HFFc6 (cell line): ENCODE results near the gene OR10P1. TPM values are rescaled to one million over a fixed set of nuclear protein-coding genes. Genes with fewer than 3 reads are reported as not detected.

Source experiments
- DNase-seq: peaks from one replicate; pipeline ENCODE4 v3.0.0-alpha.2; 2018
- H3K27ac Mint-ChIP-seq: 2 replicates; pipeline ENCODE4 v1.8.0; 2020; ENCODE audit warnings: mild to moderate bottlenecking, mixed read lengths
- H3K27me3 Mint-ChIP-seq: 2 replicates; pipeline ENCODE4 v1.8.0; 2021; ENCODE audit warnings: mild to moderate bottlenecking, moderate library complexity, mixed read lengths; ENCODE audit not compliant: insufficient read depth
- H3K36me3 Mint-ChIP-seq: 2 replicates; pipeline ENCODE4 v1.8.0; 2021; ENCODE audit warnings: low read depth, mixed read lengths
- H3K4me1 Mint-ChIP-seq: 2 replicates; pipeline ENCODE4 v1.8.0; 2020; ENCODE audit warnings: low read depth, mixed read lengths
- H3K4me3 Mint-ChIP-seq: 2 replicates; pipeline ENCODE4 v1.8.0; 2020; ENCODE audit warnings: mild to moderate bottlenecking, moderate library complexity, mixed read lengths
- H3K9me3 Mint-ChIP-seq: 2 replicates; pipeline ENCODE4 v1.8.0; 2020; ENCODE audit warnings: mild to moderate bottlenecking, mixed read lengths
- total RNA-seq, 6 experiments: library from RNA; stranded (reverse); fragmentation: NEBNext Ultra II Directional; extraction: Animal tissue kit (Norgen Biotek cat#: 25700); gene quantifications; 2 replicates in 1 of 6; 3 replicates in 5 of 6; pipeline ENCODE4 v1.2.3, GENCODE V29; 2021
- TF ChIP-seq, protein P1 (sequence below): fragments of 200-600 bp; sonication (generic); IDR thresholded peaks from 2 replicates; pipeline ENCODE4 v1.5.0; 2021; ENCODE audit warnings: antibody characterized with exemption, mild to moderate bottlenecking

OR10P1 gene
- total RNA-seq, 6 experiments from 2014 or later = not detected

- Mint-ChIP-seq H3K27ac (no peak overlapping the region), H3K4me3 (no peak overlapping the region), H3K9me3 (no peaks in the 10 kb centered on the region), H3K36me3 (no peaks in the 10 kb centered on the region), H3K4me1 (no peaks in the 10 kb centered on the region), H3K27me3 (peaks cover 19% of the 10 kb centered on the region)
- no peak for DNase-seq
- TF ChIP-seq, protein P1, sequence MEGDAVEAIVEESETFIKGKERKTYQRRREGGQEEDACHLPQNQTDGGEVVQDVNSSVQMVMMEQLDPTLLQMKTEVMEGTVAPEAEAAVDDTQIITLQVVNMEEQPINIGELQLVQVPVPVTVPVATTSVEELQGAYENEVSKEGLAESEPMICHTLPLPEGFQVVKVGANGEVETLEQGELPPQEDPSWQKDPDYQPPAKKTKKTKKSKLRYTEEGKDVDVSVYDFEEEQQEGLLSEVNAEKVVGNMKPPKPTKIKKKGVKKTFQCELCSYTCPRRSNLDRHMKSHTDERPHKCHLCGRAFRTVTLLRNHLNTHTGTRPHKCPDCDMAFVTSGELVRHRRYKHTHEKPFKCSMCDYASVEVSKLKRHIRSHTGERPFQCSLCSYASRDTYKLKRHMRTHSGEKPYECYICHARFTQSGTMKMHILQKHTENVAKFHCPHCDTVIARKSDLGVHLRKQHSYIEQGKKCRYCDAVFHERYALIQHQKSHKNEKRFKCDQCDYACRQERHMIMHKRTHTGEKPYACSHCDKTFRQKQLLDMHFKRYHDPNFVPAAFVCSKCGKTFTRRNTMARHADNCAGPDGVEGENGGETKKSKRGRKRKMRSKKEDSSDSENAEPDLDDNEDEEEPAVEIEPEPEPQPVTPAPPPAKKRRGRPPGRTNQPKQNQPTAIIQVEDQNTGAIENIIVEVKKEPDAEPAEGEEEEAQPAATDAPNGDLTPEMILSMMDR = no peak
Measured at GRCh38 chr12:55671746-55672145, 35.1 kb downstream of the OR10P1 start.

GRCh38 chr12:55673638-55674037, 36.9 kb downstream of the OR10P1 start:
- DNase-seq = no peak
- no peaks in the 10 kb centered on the region for H3K4me1 Mint-ChIP-seq
- no peaks in the 10 kb centered on the region for H3K9me3 Mint-ChIP-seq
- TF ChIP-seq, protein P1 = no peak
- H3K27ac Mint-ChIP-seq = no peak overlapping the region
- H3K27me3 Mint-ChIP-seq = peaks cover 17% of the 10 kb centered on the region
- no peaks in the 10 kb centered on the region for H3K36me3 Mint-ChIP-seq
- H3K4me3 Mint-ChIP-seq = no peak overlapping the region

DNA sequence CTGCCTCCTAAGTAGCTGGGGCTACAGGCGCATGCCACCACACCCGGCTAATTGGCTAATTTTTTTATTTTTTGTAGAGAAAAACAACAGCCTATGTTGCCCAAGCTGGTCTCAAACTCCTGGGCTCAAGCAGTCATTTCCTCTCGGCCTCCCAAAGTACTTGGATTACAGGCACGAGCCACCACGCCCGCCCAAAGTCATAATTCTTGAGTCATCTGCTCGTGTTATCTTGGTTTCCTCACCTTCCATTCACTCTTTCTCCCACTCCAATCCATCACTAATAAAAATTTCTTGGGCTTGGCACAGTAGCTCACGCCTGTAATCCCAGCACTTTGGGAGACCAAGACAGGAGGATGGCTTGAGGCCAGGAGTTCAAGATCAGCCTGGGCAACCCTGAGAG, 39.0 kb downstream of the OR10P1 start:
- Mint-ChIP-seq H3K27ac (no peak overlapping the region), H3K9me3 (no peaks in the 10 kb centered on the region), H3K27me3 (peaks cover 20% of the 10 kb centered on the region), H3K4me3 (no peak overlapping the region), H3K4me1 (no peaks in the 10 kb centered on the region), H3K36me3 (no peaks in the 10 kb centered on the region)
- no peak for DNase-seq
- TF ChIP-seq, protein P1 = no peak

DNA sequence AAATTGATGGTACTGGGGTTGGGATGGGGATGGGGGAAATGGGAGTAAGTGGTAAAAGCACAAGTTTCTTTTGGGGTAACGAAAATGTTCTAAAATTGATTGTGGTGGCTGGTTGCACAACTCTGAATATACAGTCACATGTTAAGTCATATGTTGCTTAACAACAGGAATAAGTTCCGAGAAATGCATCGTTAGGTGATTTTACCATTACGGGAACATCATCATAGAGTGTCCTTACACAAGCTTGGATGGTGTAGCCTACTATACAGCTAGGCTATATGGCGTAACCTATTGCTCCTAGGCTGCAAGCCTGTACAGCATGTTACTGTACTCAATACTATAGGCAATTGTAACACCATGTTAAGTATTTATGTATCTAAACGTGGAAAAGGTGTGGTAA, 40.0 kb downstream of the OR10P1 start:
- H3K4me1 Mint-ChIP-seq = peaks cover 9% of the 10 kb centered on the region
- H3K9me3 Mint-ChIP-seq = no peaks in the 10 kb centered on the region
- no peak for DNase-seq
- no peak overlapping the region for H3K4me3 Mint-ChIP-seq
- H3K36me3 Mint-ChIP-seq = no peaks in the 10 kb centered on the region
- peaks cover 20% of the 10 kb centered on the region for H3K27me3 Mint-ChIP-seq
- TF ChIP-seq, protein P1 = no peak
- no peak overlapping the region for H3K27ac Mint-ChIP-seq

DNA sequence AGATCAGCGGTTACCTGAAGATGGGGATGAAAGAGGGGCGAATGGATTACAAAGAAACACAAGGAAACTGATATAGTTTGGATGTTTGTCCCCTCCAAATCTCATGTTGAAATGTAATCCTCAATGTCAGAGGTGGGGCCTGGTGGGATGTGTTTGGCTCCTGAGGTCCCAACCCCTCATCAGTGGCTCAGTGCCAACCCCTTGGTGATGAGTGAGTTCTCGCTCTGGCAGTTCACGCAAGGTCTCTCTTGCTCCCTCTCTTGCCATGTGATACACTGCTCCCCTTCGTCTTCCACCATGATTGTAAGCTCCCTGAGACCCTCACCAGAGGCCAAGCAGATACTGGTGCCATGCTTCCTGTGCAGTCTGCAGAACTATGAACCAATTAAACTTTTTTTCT, 43.0 kb downstream of the OR10P1 start:
- no peak overlapping the region for H3K27ac Mint-ChIP-seq
- H3K4me1 Mint-ChIP-seq = peaks cover 11% of the 10 kb centered on the region
- H3K36me3 Mint-ChIP-seq = no peaks in the 10 kb centered on the region
- TF ChIP-seq, protein P1 = no peak
- peaks cover 21% of the 10 kb centered on the region for H3K27me3 Mint-ChIP-seq
- no peak overlapping the region for H3K4me3 Mint-ChIP-seq
- no peaks in the 10 kb centered on the region for H3K9me3 Mint-ChIP-seq
- no peak for DNase-seq
